LNCAP (cell line): ENCODE data around the gene MEGF9.

Experiments
- TF ChIP-seq, protein P1 (sequence below): fragments of 450-650 bp; IDR thresholded peaks from 2 replicates; pipeline ENCODE4 v1.5.1; 2017; ENCODE audit warnings: mild to moderate bottlenecking

The MEGF9 gene

DNA sequence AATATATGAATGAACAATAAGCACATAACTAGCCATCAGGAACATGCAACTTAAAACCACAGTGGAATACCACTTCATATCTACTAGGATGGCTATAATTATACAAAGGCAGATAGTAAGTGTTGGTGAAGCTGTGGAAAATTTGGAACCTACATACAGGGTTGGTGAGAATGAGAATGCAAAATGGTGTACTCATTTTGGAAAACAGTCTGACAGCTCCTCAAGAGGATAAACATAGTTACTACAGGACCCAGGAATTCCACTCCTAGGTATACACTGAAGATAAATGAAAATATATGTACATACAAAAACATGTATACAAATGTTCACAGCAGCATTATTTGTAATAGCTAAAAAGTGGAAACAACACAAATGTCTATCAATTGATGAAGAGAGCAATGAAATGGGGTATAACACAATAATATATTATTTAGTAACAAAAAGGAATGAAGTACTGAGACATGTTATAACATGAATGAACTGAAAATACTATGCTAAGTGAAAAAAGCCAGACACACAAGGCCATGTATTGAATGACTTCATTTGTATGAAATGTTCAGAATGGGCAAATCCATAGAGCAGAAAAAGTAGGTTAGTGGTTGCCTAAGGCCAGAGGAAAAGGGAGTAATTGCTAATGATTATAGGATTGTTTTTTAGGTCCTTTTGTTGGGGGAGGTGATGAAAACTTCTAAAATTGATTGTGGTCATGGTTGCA lies 103.1 kb downstream of the MEGF9 start:
- TF ChIP-seq, protein P1, sequence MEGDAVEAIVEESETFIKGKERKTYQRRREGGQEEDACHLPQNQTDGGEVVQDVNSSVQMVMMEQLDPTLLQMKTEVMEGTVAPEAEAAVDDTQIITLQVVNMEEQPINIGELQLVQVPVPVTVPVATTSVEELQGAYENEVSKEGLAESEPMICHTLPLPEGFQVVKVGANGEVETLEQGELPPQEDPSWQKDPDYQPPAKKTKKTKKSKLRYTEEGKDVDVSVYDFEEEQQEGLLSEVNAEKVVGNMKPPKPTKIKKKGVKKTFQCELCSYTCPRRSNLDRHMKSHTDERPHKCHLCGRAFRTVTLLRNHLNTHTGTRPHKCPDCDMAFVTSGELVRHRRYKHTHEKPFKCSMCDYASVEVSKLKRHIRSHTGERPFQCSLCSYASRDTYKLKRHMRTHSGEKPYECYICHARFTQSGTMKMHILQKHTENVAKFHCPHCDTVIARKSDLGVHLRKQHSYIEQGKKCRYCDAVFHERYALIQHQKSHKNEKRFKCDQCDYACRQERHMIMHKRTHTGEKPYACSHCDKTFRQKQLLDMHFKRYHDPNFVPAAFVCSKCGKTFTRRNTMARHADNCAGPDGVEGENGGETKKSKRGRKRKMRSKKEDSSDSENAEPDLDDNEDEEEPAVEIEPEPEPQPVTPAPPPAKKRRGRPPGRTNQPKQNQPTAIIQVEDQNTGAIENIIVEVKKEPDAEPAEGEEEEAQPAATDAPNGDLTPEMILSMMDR: 0 out of 2 replicates have a peak, but pooled peaks have one; percentile 29

DNA sequence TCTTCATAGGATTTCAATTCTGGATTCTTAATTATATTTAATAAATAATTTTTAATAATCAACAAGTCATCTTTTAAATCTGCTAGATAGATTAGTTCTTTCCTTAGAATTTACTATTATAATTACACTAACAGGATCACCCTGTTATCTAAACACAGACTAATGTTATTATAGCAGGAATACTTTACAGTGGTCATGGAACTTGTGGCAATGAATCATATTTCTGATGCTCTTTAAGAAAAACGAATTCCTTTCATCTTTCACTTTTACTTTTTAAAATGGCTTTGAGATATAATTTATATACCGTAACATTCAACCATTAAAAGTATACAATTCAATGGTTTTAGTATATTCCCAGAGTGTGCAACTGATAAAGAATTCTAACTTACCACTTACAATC lies 104.6 kb downstream of the MEGF9 start:
- TF ChIP-seq, protein P1: no peak

DNA sequence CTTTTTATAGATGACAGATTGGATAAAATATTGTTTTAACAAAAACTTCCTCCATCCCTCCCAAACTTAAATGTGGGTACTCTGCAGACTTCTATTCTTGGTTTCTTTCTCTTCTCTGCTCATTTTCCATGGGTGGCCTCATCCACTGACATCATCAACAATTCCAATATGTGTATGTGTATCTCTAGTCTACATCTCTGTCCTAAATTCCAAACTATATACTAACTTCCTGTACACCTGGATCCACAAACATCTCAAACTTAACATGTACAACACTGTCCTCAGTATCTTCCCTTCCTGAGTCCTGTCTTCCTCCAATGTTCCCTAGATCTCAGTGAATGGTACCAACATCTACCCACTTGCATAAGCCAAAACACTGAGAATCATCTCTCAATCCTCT lies 105.8 kb downstream of the MEGF9 start:
- TF ChIP-seq, protein P1: no peak

DNA sequence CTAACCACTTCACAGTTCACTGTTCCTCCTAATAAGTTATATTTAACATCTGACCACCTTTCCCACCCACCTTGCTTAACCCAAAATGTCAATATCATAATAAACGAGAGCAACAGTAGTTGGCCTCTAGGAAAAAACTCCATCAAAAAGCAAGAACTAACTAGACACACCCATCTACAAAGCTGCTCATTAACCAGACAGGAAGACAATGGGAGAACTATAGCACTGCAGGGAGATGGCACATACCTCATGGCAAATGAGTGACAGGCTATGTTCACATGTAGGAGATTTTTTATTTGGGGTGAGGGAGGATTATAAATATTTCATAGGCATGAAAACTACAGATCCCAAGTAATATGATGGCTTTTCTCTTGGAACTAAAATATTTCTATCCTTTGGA lies 110.7 kb downstream of the MEGF9 start:
- TF ChIP-seq, protein P1: no peak

DNA sequence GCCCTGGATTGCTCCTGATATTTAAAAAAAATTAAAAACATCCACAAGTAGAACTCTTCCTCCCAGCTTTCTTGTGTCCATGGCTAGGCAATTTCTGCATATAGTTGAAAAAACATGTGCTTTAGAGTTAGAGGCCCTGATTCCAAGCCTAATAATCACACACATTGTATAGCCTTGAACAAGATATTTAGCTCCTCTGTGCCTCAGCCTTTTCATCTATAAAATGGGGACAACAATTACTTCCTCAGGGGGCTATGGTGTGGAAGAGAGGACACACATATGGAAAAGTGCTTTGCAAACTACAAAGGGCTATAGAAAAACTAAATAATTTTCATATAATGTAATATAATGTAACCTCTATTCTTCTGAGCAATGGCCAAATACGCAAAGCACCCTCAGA lies 111.3 kb downstream of the MEGF9 start:
- TF ChIP-seq, protein P1: no peak

DNA sequence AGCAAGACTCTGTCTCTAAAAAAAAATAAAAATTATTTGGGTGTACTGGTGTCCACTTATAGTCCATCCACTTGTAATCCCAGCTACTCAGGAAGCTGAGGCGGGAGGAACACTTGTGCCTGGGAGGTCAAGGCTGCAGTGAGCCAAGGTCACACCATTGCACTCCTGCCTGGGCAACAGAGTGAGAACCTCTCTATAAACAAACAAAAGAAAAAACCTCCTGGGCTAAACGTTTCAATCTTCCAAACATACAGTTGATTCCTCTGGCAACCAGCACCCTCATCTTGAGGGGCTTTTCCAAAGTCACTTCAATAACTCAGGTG lies 120.4 kb downstream of the MEGF9 start:
- TF ChIP-seq, protein P1: no peak

DNA sequence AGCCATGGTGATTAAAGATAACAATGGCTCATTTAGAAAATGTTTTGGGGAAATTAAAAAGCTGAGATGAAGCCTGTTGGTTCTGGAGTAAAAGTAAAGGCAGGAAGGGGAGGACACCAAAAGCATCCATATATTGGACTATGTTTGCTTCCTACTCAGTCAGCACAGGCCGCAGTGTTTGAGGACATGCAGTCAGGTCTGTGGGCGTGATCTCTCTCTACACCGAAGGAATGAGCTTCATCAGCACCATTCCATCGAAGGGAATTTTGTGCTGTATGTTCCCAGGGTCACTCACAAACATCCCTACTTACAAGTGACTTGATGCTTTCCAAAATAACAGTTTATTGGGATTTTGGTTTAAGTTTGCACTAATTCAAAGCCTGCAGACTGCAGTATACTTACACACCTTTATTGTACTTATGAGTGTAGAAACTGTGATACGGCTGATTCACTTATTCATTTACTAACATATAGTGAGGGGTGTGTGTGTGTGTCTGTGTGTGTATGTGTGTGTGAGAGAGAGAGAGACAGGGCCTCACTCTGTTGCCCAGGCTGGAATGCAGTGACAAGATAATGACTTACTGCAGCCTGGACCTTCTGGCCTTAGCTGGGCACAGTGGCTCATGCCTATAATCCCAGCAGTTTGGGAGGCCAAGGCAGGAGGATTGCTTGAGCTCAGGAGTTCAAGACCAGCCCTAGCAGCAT lies 120.9 kb downstream of the MEGF9 start:
- TF ChIP-seq, protein P1: no peak
